MM.1S (cell line): Measurements from ENCODE around the gene MAGEB17.
"Not testable (repeated sequence)": the region's sequence is repeated elsewhere in the genome, so short reads cannot be mapped to it uniquely, and the experiment has no call there.

Source experiments
- DNase-seq: peaks from one replicate; pipeline ENCODE4 v3.0.0-alpha.2; 2015
- H2AFZ ChIP-seq: fragments of 300-600 bp; sonication (generic); 2 replicates; pipeline ENCODE4 v1.6.0; 2016; ENCODE audit warnings: antibody characterized with exemption, low read length
- H3F3A ChIP-seq: fragments of 300-600 bp; sonication (generic); 2 replicates; pipeline ENCODE4 v1.6.1; 2016; ENCODE audit warnings: mild to moderate bottlenecking, antibody characterized with exemption, low read length, moderate library complexity, mixed read lengths; ENCODE audit not compliant: insufficient read depth
- H3K27ac ChIP-seq: fragments of 300-600 bp; sonication (generic); 2 replicates; pipeline ENCODE4 v1.5.1; 2016; ENCODE audit warnings: mild to moderate bottlenecking, low read length
- H3K27me3 ChIP-seq: fragments of 300-600 bp; sonication (generic); replicated peaks from 2 replicates; pipeline ENCODE4 v1.6.0; 2016; ENCODE audit warnings: low read length; ENCODE audit not compliant: insufficient read depth
- H3K36me3 ChIP-seq: fragments of 300-600 bp; sonication (generic); replicated peaks from 2 replicates; pipeline ENCODE4 v1.6.1; 2016; ENCODE audit warnings: mild to moderate bottlenecking, low read length, mixed read lengths; ENCODE audit not compliant: insufficient read depth
- H3K4me1 ChIP-seq: fragments of 300-600 bp; sonication (generic); 2 replicates; pipeline ENCODE4 v1.6.1; 2016; ENCODE audit warnings: low read length, mixed read lengths
- H3K4me2 ChIP-seq: fragments of 300-600 bp; sonication (generic); 2 replicates; pipeline ENCODE4 v1.6.0; 2016; ENCODE audit warnings: low read depth, low read length
- H3K4me3 ChIP-seq: fragments of 300-600 bp; sonication (generic); 2 replicates; pipeline ENCODE4 v1.5.1; 2016; ENCODE audit warnings: low read length, mixed read lengths
- H3K79me2 ChIP-seq: fragments of 300-600 bp; sonication (generic); 2 replicates; pipeline ENCODE4 v1.6.1; 2016; ENCODE audit warnings: mixed run types, low read length, mixed read lengths
- H3K9ac ChIP-seq: fragments of 300-600 bp; sonication (generic); 2 replicates; pipeline ENCODE4 v1.6.1; 2016; ENCODE audit warnings: low read length, mixed read lengths
- H3K9me2 ChIP-seq: fragments of 300-600 bp; sonication (generic); replicated peaks from 2 replicates; pipeline ENCODE4 v1.6.1; 2016; ENCODE audit warnings: mild to moderate bottlenecking, low read length, mixed read lengths; ENCODE audit not compliant: insufficient read depth
- H3K9me3 ChIP-seq: fragments of 300-600 bp; sonication (generic); replicated peaks from 2 replicates; pipeline ENCODE4 v1.6.1; 2016; ENCODE audit warnings: mild to moderate bottlenecking, low read length, mixed read lengths; ENCODE audit not compliant: insufficient read depth
- H4K20me1 ChIP-seq: fragments of 300-600 bp; sonication (generic); 2 replicates; pipeline ENCODE4 v1.6.1; 2016; ENCODE audit warnings: mild to moderate bottlenecking, low read length, moderate library complexity, mixed read lengths; ENCODE audit not compliant: insufficient read depth
- EZH2 ChIP-seq: fragments of 300-600 bp; sonication (generic); optimal IDR thresholded peaks from 2 replicates; pipeline ENCODE3; 2017; ENCODE audit warnings: low read depth, mild to moderate bottlenecking, antibody characterized with exemption, low read length, mixed read lengths
- EZH2phosphoT487 ChIP-seq: fragments of 300-600 bp; sonication (generic); IDR thresholded peaks from 2 replicates; pipeline ENCODE4 v1.6.1; 2018; ENCODE audit warnings: antibody characterized with exemption, low read length
- TF ChIP-seq, protein P1 (sequence below): fragments of 300-600 bp; sonication (generic); IDR thresholded peaks from 2 replicates; pipeline ENCODE4 v1.5.1; 2016; ENCODE audit warnings: antibody characterized with exemption, low read length, mixed read lengths

The MAGEB17 gene

GRCh38 chrX:16175329-16176061 lies 8.2 kb downstream of the MAGEB17 start:
- TF ChIP-seq EZH2 (no peak), EZH2phosphoT487 (no peak)
- TF ChIP-seq, protein P1, sequence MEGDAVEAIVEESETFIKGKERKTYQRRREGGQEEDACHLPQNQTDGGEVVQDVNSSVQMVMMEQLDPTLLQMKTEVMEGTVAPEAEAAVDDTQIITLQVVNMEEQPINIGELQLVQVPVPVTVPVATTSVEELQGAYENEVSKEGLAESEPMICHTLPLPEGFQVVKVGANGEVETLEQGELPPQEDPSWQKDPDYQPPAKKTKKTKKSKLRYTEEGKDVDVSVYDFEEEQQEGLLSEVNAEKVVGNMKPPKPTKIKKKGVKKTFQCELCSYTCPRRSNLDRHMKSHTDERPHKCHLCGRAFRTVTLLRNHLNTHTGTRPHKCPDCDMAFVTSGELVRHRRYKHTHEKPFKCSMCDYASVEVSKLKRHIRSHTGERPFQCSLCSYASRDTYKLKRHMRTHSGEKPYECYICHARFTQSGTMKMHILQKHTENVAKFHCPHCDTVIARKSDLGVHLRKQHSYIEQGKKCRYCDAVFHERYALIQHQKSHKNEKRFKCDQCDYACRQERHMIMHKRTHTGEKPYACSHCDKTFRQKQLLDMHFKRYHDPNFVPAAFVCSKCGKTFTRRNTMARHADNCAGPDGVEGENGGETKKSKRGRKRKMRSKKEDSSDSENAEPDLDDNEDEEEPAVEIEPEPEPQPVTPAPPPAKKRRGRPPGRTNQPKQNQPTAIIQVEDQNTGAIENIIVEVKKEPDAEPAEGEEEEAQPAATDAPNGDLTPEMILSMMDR = no peak
- Histone ChIP-seq H3K9me3 (no peaks in the 10 kb centered on the region), H3K9me2 (no peaks in the 10 kb centered on the region), H3K27me3 (no peaks in the 10 kb centered on the region), H3K4me3 (no peak overlapping the region), H3K27ac (no peak overlapping the region), H3K4me2 (no peak overlapping the region), H3K36me3 (no peaks in the 10 kb centered on the region), H3K9ac (no peak overlapping the region), H3K79me2 (no peaks in the 10 kb centered on the region), H3F3A (no peaks in the 10 kb centered on the region), H3K4me1 (no peaks in the 10 kb centered on the region), H4K20me1 (no peaks in the 10 kb centered on the region), H2AFZ (no peak overlapping the region)
- no peak for DNase-seq

- H2AFZ ChIP-seq = no peak overlapping the region
- no peak overlapping the region for H3K4me3 ChIP-seq
- no peaks in the 10 kb centered on the region for H3K4me1 ChIP-seq
- no peak for TF ChIP-seq EZH2phosphoT487
- no peak for TF ChIP-seq EZH2
- TF ChIP-seq, protein P1 = no peak
- H3F3A ChIP-seq = no peaks in the 10 kb centered on the region
- no peak overlapping the region for H3K4me2 ChIP-seq
- H3K36me3 ChIP-seq = no peaks in the 10 kb centered on the region
- no peak overlapping the region for H3K9ac ChIP-seq
- H3K27me3 ChIP-seq = no peaks in the 10 kb centered on the region
- H4K20me1 ChIP-seq = no peaks in the 10 kb centered on the region
- H3K9me3 ChIP-seq = no peaks in the 10 kb centered on the region
- H3K79me2 ChIP-seq = no peaks in the 10 kb centered on the region
- H3K27ac ChIP-seq = no peak overlapping the region
- no peaks in the 10 kb centered on the region for H3K9me2 ChIP-seq
- DNase-seq = no peak
These were observed 10.0 kb downstream of the MAGEB17 start for GRCh38 chrX:16177260-16177659.

GRCh38 chrX:16183843-16184242 lies 16.6 kb downstream of the MAGEB17 start:
- H3K79me2 ChIP-seq, H3K9me2 ChIP-seq, H3F3A ChIP-seq, H3K4me2 ChIP-seq, H2AFZ ChIP-seq, H3K9ac ChIP-seq, H3K9me3 ChIP-seq, H4K20me1 ChIP-seq, DNase-seq, H3K27me3 ChIP-seq, H3K4me3 ChIP-seq, H3K27ac ChIP-seq, H3K4me1 ChIP-seq, H3K36me3 ChIP-seq: not testable (repeated sequence)

GRCh38 chrX:16185725-16186136 lies 18.4 kb downstream of the MAGEB17 start:
- Histone ChIP-seq H3F3A (no peaks in the 10 kb centered on the region), H4K20me1 (no peaks in the 10 kb centered on the region), H3K9me3 (no peaks in the 10 kb centered on the region), H3K4me1 (no peaks in the 10 kb centered on the region), H3K27me3 (no peaks in the 10 kb centered on the region), H2AFZ (no peak overlapping the region), H3K36me3 (no peaks in the 10 kb centered on the region), H3K9ac (no peak overlapping the region), H3K4me3 (no peak overlapping the region), H3K79me2 (no peaks in the 10 kb centered on the region), H3K27ac (no peak overlapping the region), H3K4me2 (no peak overlapping the region), H3K9me2 (no peaks in the 10 kb centered on the region)
- TF ChIP-seq EZH2 = no peak
- TF ChIP-seq EZH2phosphoT487 = no peak
- TF ChIP-seq, protein P1 = no peak
- DNase-seq = no peak
